Esophagus muscularis mucosa (tissue), 4 donors: ENCODE measurements around the gene LIPJ.

Source experiments
- EP300 ChIP-seq: sonication (generic); formaldehyde crosslinking; IDR thresholded peaks from one replicate; pipeline ENCODE4 v1.6.1; 2017; ENCODE audit warnings: antibody characterized with exemption
- POLR2A ChIP-seq: fragments of 450-650 bp; IDR thresholded peaks from one replicate; pipeline ENCODE4 v1.6.1; 2017; ENCODE audit warnings: antibody characterized with exemption, moderate library complexity, mild to moderate bottlenecking, low read depth
- POLR2AphosphoS5 ChIP-seq, 2 donors: sonication (generic); formaldehyde crosslinking; IDR thresholded peaks; one replicate each; pipeline ENCODE4 v1.6.1; 2017; ENCODE audit warnings: antibody characterized with exemption in 2 of 2
- TF ChIP-seq, protein P1 (sequence below), 3 experiments: fragments of 200-600 bp in 2 of 3; fragments of 450-650 bp in 1 of 3; sonication (generic) in 2 of 3; IDR thresholded peaks; one replicate each; pipeline ENCODE4 v1.5.1; 2017 to 2019; ENCODE audit warnings: antibody characterized with exemption in 3 of 3, mild to moderate bottlenecking in 2 of 3, moderate library complexity in 1 of 3

DNA sequence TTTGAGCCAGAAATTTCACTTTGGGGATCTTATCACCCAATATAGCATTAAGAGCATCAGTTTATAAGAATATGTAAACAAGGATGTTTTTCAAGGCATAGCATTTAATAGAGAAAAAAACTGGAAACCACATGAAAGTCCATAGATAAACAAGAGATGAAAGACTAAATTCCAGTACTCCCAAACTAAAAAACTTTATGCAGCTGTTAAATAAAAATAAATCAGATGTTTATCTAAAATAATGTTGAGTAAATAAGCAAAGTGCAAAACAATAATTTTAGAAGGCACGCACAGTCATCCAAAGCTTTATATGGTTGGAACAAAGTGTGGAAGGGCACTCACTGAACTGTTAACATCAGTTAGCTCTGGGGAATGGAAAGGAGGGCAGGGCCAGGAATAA lies 24.4 kb upstream of the LIPJ start:
- TF ChIP-seq POLR2AphosphoS5 (IDR thresholded peaks at IDR 0.05) (no peak), POLR2A (no peak), EP300 (no peak)
- TF ChIP-seq, protein P1, sequence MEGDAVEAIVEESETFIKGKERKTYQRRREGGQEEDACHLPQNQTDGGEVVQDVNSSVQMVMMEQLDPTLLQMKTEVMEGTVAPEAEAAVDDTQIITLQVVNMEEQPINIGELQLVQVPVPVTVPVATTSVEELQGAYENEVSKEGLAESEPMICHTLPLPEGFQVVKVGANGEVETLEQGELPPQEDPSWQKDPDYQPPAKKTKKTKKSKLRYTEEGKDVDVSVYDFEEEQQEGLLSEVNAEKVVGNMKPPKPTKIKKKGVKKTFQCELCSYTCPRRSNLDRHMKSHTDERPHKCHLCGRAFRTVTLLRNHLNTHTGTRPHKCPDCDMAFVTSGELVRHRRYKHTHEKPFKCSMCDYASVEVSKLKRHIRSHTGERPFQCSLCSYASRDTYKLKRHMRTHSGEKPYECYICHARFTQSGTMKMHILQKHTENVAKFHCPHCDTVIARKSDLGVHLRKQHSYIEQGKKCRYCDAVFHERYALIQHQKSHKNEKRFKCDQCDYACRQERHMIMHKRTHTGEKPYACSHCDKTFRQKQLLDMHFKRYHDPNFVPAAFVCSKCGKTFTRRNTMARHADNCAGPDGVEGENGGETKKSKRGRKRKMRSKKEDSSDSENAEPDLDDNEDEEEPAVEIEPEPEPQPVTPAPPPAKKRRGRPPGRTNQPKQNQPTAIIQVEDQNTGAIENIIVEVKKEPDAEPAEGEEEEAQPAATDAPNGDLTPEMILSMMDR (IDR thresholded peaks at IDR 0.05) = no peak
